ENCODE data around the gene SEC61A2. TPM values are rescaled to one million over a fixed set of nuclear protein-coding genes. Genes with fewer than 3 reads are reported as not detected.

The SEC61A2 gene
- total and polyA plus RNA-seq, 10 of the 15 experiments (the other 5 are each of a cell fraction or from before 2014, with no cell fraction given): 3.0 to 36.2 (median 8.6) TPM

- ATAC-seq (peak; percentile 40), FAIRE-seq (no peak), DNase-seq (ENCODE audit: low read depth, low spot score) (no peak)
- SMC1A ChIA-PET (ENCODE audit: uncharacterized antibody, unreplicated experiment): interaction anchor here (1.0 to 1.9 kb wide), 6 partner anchors 22 to 520 kb away, joined by 3 to 6 read pairs (median 4); no protein-coding TSS in a partner anchor
- peaks cover 0 to 8% of the 10 kb centered on the region in 2 experiments; a peak in 3 of 4 replicates for H3K36me3 ChIP-seq (ENCODE audit: control insufficient read depth in 2 of 2, insufficient read depth in 2 of 2, low read length in 1 of 2)
- H3K4me3 ChIP-seq: peak overlapping the region; percentile 84
- peak overlapping the region; percentile 93 for H3K9ac ChIP-seq (ENCODE audit: control insufficient read depth, insufficient read depth, low read length)
- 6% methylated on average over 27 of the region's 27 CpGs for WGBS (ENCODE audit: insufficient coverage, insufficient replicate concordance, low lambda C conversion rate, missing lambda C conversion rate)
- no peaks in the 10 kb centered on the region for H3K27me3 ChIP-seq (replicated peaks in 1 of 2; ENCODE audit: control insufficient read depth in 2 of 2, insufficient read depth in 2 of 2, low read length in 1 of 2)
- no peaks in the 10 kb centered on the region; the same call in 1 of the 2 replicates for H4K20me1 ChIP-seq (ENCODE audit: control insufficient read depth, insufficient read depth)
- peak overlapping the region; percentile 98 for H3K27ac ChIP-seq (ENCODE audit: control insufficient read depth, insufficient read depth)
- CTCF ChIA-PET: interaction anchor here (0.9 to 2.9 kb wide), 4 partner anchors 20 to 461 kb away, joined by 3 to 15 read pairs (median 4); no protein-coding TSS in a partner anchor
- in situ Hi-C loops (cut with MboI) (no loop called here), intact Hi-C loops (cut with micrococcal nuclease; ENCODE audit: unreplicated experiment) (loop anchor here (5.0 kb wide), 3 partner anchors 63 to 168 kb away; partner anchors contain the start of gene UPF2)
- RAD21 ChIA-PET (ENCODE audit: unreplicated experiment): interaction anchor here (1.0 to 2.0 kb wide), 6 partner anchors 19 to 449 kb away, joined by 3 to 11 read pairs (median 6); partner anchors contain the start of gene UPF2
- no peaks in the 10 kb centered on the region for H3K9me3 ChIP-seq (replicated peaks; ENCODE audit: control insufficient read depth, insufficient read depth, low read length)
- TF ChIP-seq SREBF2 (IDR thresholded peaks at IDR 0.05; ENCODE audit: low read length): peak; percentile 39; the same call in 1 of the 2 replicates
- TF ChIP-seq YBX1 (IDR thresholded peaks at IDR 0.05): no peak
- no peak for TF ChIP-seq SMAD5 (IDR thresholded peaks at IDR 0.05; ENCODE audit: low read depth)
- peak; percentile 44; the same call in 1 of the 2 replicates for TF ChIP-seq RB1 (IDR thresholded peaks at IDR 0.05; ENCODE audit: borderline replicate concordance)
- TF ChIP-seq, protein P1, sequence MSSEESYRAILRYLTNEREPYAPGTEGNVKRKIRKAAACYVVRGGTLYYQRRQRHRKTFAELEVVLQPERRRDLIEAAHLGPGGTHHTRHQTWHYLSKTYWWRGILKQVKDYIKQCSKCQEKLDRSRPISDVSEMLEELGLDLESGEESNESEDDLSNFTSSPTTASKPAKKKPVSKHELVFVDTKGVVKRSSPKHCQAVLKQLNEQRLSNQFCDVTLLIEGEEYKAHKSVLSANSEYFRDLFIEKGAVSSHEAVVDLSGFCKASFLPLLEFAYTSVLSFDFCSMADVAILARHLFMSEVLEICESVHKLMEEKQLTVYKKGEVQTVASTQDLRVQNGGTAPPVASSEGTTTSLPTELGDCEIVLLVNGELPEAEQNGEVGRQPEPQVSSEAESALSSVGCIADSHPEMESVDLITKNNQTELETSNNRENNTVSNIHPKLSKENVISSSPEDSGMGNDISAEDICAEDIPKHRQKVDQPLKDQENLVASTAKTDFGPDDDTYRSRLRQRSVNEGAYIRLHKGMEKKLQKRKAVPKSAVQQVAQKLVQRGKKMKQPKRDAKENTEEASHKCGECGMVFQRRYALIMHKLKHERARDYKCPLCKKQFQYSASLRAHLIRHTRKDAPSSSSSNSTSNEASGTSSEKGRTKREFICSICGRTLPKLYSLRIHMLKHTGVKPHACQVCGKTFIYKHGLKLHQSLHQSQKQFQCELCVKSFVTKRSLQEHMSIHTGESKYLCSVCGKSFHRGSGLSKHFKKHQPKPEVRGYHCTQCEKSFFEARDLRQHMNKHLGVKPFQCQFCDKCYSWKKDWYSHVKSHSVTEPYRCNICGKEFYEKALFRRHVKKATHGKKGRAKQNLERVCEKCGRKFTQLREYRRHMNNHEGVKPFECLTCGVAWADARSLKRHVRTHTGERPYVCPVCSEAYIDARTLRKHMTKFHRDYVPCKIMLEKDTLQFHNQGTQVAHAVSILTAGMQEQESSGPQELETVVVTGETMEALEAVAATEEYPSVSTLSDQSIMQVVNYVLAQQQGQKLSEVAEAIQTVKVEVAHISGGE (CRISPR knock-in tag; IDR thresholded peaks at IDR 0.05): no peak
- peaks cover 82% of the 10 kb centered on the region for H3K79me2 ChIP-seq (ENCODE audit: control insufficient read depth, insufficient read depth, low read length)
- no TSS peak for BruUV-seq (replicated peaks)
- H3K4me1 ChIP-seq (ENCODE audit: control insufficient read depth, insufficient read depth, low read length): peaks cover 4% of the 10 kb centered on the region; the same call in 1 of the 2 replicates
- POLR2A ChIA-PET: interaction anchor here (0.6 to 1.3 kb wide), 3 partner anchors 73 to 154 kb away, joined by 3 to 4 read pairs (median 3); no protein-coding TSS in a partner anchor
- peak overlapping the region; percentile 89 for H3K4me2 ChIP-seq (ENCODE audit: control insufficient read depth, insufficient read depth)
- peak overlapping the region; percentile 99 for H2AFZ ChIP-seq (ENCODE audit: control insufficient read depth, low read depth, low read length)
These were observed 65.3 kb downstream of the SEC61A2 start for GRCh38 chr10:12194752-12195271.
